ENCODE data around the gene GNA14.

The GNA14 gene

GRCh38 chr9:77384406-77384805, 263.7 kb downstream of the GNA14 start:
- DNase-seq: no peak

- DNase-seq: no peak
These were observed 272.1 kb downstream of the GNA14 start for GRCh38 chr9:77375956-77376532.

GRCh38 chr9:77374266-77374665, 273.9 kb downstream of the GNA14 start:
- no peak for DNase-seq

Data from CD4-positive, alpha-beta T cell treated with Interferon alpha-2 for 1 hour (primary cell).